Activated CD8-positive, alpha-beta memory T cell treated with anti-CD3 and anti-CD28 coated beads for 4 hours (primary cell): Measurements from ENCODE around the gene CAP2.

Experiments
- DNase-seq, 2 donors: peaks; one replicate each; pipeline ENCODE4 v3.0.0-alpha.2; 2020; ENCODE audit warnings: low read depth in 2 of 2

The CAP2 gene

DNA sequence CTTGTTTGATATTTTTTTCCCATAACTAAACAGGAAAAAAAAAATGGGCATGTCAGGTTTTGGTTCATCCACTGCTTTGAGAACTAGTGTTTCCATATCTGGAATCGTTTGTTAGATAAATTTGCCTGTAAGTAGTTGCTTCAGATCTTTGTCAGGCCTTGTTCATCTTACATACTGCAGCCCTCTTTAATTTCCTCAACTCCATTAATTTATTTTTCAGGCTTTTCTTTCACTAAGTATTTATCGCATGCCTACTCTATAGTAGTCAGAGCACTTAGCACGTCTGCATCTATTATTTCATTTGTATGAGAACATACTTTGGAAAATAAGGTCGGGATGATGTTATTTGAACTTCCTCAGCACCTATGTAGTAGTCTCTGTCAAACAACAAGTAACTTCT is 80.9 kb downstream of the CAP2 start:
- DNase-seq = no peak

DNA sequence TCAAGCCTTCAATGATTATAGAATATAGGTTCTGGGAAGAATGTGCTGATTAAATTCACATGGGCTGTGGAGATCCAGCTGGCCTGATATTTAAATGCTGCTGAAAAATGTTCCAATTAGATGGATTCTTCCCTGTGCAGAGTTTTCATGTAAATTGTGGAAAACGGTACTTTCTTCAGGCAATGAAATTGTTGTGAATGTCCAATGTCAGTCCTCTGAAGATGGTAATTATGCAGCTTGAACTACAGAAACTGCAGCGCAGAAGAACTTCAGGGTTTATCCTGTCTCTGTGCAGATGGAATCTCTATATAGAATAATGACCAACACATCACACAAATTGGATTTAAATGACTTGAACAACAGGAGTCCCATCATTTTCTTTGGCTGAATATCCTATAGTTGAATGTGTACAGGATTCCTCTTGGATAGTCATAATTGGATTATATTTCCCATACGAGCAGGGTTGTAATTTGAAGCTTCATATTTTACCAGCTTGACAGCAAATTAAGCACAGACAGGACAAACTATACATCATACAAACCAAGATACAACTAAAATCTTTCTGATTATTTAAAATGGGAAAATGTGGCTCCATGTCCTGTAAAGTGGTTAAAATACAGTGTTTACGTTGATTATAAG is 82.3 kb downstream of the CAP2 start:
- DNase-seq = no peak

DNA sequence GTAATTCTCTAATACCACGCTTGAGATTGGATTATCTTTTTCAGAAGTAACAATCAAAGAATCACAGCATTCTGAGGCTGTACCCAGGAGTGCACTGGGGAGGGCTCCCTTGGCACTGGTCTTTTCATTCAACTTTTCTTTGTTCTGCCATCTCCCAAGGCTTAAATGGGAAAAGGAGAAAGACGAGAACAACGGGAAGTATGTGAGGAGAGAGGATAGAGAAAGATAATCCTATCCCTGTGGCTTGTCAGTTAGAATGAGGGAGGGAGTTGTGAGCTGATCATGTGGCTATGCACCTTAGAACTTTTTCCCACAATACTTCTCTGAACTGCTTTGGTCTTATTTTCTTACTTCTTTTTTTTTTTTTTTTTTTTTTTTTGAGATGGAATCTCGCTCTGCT is 83.1 kb downstream of the CAP2 start:
- no peak for DNase-seq

DNA sequence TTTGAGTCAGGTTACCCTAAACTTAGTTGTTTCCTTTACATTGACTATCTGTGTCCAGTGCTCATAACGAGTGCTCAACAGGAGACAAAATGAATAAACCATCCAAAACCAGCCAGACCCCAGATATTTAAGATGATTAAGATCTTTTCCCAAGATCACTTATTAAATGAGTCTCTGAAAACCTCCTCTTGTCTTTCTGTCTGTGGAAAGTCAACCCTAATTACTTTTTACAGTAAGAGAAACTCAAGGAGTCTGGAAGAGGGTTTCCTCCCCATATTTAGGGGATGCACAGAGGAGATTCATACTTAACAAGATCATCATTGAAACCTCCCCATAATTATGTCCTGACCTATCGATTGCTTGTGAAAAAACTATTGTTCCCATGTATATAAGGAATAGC is 84.0 kb downstream of the CAP2 start:
- no peak for DNase-seq

DNA sequence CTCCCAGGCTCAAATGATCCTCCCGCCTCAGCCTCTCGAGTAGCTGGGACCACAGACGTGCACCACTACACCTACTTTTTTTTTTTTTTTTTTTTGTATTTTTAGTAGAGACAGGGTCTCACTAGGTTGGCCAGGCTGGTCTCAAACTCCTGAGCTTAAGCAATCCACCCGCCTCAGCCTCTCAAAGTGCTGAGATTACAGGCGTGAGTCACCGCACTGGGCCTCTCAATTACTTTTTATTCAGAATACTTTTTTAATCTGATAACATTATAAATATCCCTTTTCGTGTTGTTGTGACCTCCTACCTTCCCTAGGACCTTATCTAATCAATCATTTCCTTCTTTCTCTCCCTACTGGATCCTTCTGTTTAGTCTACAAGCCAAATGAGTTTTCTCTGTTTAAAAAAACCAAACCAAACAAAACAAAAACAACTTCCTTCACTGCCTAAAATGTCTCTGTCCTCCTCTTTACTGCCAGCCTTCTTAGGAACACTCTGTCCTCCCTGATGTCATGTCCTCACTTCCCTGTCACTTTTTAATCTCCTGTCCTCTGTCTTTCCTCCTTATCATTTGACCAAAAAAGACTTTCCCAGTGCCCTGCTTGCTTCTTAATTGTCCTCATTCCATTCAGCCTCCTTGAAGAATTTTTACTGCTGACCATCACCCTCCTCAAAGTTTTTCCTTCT is 85.0 kb downstream of the CAP2 start:
- no peak for DNase-seq

DNA sequence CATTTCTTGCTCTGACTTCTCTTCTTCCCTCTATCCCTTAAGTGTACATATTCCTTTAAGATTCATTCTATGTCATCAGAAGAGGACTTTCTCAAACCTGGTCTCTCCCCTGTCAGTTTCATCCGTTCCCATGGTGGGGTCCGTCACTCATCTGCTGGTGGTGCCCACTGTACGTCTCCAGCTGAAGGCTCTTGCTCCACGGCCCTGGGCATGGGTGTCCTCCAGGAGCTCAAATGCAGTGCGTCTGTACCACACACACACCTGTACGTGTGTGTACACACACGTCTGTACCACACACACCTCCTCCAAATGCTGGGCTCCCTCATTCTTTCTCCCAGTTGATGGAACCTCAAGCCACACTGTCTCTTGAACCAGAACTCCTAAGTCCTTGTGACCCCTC is 85.6 kb downstream of the CAP2 start:
- DNase-seq = no peak

DNA sequence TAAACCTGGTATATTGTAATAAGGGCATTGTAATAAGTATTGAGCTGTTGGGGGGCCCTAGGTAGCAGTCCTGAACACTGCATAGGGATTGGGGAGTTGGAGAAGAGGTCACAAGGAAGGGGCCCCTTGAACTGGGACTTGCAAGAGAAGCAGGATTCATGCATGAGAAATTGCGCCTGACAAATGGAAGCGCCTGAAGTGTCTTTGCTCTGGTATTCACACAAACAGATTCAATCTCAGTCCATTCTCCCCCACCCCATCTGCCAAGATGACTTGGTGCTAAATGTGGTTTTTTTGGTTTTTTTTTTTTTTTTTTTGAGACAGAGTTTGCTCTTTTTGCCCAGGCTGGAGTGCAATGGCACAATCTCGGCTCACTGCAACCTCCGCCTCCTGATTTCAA is 87.1 kb downstream of the CAP2 start:
- DNase-seq = no peak

DNA sequence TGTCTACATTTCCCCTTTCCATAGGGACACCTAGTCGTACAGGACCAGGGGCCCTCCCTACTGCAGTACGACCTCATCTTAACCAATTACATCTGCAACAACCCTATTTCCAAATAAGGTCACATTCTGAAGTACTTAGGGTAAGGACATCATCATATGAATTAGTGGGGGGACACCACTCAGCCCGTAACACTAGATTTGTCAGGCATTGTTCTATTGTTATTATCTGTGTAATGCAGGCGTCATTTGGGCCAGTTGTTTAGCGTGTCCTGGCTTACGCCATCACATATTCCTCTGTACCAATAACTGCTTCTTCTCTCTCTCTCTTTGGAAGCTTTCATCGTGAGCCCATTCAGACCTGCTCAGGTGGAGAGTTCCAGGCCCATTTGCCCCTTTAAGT is 89.3 kb downstream of the CAP2 start:
- DNase-seq = no peak

DNA sequence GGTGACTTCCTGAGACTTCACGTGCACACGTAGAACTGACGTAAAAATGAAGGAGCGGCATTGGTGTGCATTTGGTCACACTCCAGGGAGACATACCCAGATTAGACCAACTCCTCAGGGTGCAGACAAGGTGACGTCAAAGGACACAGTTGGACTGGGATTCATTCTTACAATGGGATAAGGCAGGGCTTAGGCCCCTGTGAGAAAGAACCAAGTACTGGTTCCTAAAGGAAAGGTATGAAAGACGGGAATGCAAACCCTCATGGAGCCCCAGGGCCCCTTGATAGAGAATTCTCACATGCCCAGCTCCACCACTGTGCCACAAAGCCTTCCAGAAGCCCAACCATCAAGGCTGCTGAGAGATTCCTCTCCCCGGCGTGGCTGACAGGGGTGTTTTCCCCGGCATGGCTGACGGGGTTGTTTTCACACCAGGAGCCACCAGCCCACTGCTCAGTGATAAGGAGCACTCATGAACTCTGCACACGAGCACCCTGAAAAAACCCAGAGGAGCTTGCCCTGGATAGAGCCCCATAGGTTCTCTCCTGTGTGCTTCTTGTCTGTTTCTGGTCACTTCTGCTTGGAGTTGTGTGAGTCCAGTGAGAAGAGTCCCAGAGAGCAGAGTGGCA is 90.1 kb downstream of the CAP2 start:
- DNase-seq = no peak

DNA sequence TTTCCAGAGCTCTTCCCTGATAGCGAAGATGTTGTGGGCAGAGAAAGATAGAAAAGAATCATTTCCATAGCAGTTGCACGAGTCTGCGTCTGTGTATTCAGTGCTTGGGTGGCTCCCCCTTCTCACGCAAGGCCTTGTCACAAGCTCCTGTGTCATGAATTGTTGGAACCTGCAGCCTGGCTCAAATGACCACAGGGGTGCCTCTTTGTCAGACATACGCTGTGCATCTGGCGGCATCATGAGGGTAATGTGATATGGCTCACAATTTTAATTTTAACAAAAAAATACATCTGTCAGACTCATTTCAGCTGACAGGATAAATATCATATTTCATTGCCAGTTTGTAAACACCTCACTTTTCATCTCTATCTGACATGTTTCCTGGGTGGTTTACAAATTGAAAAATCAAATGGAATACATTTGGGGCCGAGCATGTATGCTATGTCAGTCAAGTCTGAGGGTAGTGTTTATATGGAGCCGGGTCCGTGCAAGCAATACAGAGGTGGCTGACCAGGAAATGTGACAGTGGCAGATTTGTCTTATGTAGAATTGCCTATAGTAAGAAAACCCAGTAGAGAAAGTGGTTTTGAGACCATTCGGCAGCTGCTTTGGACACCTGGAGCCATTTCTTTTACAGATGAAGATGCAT is 90.9 kb downstream of the CAP2 start:
- DNase-seq = no peak

DNA sequence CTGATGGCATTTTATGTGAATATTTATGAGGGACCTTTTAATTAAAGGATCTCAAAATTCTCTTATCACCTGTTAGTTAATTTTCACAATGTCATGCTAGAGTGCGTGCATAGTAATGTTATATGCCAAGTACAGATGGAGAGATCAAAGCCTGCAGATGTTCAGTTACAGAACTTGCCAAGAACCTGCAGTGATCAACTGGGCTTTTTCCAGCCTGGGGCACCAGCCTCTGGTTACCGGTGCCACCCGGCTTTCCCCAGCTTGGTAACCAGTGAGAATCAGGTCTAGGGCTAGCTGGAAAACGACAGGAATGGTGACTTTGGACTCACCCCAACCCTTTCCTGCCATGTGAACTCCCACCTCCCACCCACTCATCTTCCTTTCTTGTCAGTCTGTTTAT is 91.8 kb downstream of the CAP2 start:
- no peak for DNase-seq

DNA sequence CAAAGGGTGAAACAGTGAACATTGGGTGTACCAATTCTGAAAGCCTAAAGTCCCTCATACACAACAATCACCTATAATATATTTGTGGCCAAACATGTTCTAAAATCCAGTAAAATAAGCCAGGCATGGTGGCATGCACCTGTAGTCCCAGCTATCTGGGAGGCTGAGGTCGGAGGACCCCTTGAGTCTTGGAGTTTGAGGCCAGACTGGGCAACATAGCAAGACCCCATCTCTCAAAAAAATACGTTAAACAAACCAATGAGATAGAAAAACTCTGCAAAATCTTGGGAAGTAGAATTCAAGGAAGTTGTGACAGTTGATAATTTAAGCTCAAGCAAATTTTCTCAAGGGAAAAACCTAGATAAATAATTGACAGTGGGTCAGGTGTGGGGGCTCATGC is 92.6 kb downstream of the CAP2 start:
- DNase-seq = no peak

DNA sequence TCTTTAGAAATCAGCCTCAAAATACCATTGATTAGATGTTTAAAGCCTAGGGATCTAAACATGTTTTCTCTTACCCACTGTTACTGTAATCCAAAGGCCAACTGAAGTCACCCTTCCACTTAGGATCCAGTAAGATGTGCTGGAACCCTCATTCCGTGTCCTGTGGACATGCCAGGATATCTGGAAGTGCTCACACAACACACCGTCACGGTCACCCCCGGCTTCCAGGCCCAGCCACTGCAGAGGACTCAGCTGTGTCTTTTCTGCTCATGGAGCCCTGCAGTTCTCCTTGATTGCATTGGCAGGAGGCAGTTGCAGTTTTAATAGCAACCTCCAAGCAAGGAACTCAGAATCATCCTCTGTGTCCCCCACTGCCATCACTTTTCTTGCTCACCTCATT is 93.3 kb downstream of the CAP2 start:
- no peak for DNase-seq

DNA sequence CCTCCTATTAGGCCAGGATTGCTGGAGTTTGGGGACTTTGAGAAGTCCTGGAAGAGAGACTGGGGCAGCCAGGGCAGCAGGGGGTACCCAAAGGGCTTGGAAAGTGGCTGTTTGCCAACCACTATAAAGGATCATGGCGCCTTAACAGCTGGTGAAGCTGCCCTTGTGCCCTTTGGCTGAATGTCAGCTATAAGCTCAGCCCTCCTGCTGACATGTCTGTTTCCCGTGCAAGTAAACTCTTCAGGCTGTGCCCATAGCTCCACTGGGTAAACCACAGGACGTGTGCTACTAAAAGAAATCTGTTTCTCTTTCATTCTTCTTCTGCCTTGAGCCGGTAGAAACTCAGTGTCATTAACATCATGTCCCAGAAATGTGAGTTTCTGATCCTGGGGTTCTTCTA is 97.3 kb downstream of the CAP2 start:
- no peak for DNase-seq

DNA sequence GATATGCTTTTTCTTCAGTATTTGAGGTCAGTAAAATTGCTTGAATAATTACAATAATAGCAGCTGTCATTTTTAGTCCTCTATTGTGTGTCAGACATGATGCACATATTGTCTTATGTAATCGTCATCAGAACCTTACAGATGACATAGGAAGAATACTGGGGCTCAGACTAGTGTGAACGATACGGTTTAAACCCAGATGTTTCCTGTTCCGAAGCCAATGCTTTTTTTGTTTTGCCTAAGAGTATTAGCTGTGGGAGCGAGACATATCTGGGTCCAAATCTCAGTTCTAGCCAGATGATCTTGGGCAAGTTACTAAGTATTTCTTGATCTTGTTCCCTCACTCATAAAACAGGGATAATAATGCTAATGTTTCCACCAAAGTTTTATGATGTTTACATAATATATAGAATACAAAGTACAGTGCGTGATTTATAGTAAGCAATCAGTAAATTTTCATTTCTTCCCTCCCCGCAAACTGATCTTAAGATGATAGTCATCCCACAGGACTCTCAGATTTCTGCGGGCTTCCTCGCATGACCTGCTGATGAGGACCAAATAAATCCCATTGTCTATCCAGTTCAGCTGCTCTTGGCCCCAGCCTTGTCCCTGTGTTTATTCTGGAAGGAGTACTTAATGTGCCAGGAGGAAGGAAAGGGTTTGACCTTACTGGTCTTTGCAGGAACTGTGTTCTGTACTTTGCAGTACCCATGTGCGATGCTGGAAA is 98.2 kb downstream of the CAP2 start:
- DNase-seq = no peak

DNA sequence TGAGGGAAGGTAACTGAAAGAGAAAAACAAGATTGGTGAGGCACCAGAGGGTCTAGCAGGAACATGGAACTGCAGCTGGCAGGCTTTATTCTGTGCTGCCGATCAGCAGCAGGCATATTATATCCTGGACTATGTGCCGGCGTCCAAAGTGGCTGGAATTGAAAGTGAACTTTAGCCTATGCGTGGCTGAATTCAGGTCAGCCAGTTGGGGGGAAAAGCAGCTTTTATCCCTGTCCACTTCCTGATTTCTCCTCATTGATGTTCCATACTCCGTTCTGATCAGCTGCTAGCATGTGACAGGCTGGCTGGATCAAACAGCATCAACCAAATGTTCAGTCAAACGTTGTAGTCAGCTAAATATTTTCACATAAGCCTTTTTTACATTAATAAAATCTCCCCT is 99.0 kb downstream of the CAP2 start:
- no peak for DNase-seq

DNA sequence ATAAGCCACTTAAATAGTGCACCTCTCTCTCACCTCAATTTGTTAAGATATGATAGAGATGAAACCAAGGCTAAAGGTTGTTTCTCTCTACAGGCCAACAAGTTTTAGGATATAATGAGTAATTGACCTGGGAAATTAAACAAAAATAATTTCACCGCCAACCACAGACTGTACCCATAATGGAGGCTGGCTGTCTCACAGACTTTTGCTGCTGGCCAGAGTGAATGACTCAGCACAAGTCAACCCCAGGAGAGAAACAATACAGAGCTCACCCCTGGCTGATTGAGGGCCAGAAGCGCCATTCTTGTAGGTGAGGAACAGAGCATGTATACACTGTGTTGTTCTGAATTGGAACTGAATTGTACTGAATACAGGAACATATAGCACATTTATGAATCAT is 99.9 kb downstream of the CAP2 start:
- DNase-seq = no peak

DNA sequence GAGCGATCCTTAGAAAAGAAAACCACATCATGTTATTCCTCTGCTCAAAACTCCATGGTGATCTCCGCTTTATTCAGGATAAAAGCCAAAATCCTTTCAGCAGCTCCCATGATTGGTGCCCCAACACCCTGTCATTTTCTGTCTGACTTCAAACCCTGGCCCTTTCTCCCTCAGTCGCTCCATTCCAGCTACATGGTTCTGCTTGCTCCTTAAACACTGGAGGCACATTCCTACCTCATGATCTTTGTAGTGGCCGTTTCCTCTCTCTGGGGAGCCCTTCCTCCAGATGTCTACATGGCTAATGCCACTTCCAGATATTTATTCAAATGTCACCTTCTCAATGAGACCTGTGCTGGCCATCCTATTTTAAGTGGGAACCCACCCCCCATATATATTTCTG is 100.8 kb downstream of the CAP2 start:
- no peak for DNase-seq

DNA sequence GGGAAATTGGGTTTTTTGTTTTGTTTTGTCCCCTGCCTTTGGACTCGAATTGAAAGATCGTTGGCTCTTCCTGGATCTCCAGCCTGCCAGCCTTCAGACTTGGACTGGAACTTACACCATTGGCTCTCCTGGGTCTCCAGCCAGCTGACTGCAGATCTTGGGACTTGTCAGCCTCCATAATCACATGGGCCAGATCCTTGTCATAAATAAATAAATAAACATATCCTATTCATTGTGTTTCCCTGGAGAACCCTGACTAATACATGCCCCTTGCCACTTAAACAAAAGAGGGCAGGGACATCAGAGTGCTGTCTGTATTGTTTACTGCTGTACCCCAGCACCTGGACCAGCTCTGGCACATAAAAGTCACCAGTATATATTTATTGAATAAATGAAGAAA is 101.5 kb downstream of the CAP2 start:
- no peak for DNase-seq

DNA sequence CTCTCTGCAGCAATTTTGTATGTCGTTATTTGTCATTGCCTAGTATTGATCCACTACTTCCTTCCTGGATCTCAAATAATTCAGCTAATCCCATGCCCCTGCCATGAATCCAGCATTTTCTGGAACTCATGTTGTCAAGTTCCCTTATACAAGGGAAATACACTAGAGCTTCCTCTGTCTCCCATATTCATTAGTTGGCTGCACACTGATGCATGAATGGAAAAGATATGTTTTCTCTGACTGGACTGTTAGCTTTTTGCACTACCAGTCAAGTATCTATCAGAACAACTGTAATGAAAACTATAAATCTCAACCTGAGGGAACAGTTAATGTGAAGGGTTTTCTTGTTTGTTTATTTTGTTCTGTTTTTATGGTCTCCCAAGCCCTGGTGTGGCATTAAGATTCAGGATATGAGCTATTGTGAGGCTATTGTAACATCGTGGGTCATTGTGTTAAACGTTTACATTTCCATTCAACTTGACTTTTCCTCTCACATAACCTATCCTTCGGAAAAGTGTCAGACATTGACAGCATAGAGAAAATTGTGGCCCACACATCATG is 104.2 kb downstream of the CAP2 start:
- no peak for DNase-seq

DNA sequence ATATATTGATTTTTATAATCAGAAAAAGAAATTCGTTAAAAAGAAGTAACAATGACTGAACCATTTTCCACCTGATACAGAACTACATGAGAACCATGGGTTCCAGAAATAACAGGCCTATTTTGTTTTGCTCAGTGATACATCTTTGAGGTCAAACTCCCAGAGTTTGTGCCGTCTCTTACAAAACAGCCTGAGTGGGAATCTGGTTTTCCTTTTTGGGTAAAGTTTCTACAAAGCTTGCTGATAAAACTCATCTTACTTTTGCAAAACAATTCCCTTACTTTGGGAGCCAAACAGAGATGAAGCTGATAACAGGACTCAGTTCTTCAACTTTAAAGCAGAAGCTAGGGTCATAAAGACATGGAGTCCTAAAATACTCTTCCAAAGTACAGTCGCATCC is 108.0 kb downstream of the CAP2 start:
- DNase-seq = no peak
